ENCODE results near the gene TRAPPC2B.

The TRAPPC2B gene

DNA sequence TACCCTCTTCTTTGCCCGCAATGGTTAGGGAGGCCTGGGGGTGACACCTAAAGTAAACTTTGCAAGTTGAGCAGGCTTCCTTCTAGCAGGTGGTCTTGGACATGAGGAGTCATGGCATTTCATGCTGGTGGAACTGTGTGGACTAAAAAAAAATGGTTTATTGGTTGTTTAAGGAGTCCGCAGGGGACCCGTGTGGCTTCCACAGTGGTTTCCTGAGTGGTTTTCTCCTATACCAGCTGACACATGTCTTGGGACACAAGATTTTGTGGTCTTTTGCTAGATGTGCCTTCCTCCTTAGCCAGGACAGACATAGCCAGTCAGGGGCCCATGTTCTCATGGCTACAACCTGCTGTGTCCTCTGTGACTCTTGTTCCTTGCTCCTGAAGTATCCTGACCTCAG is 41.6 kb upstream of the TRAPPC2B start:
- in situ Hi-C loops (cut with MboI; ENCODE audit: low sequenced_read_pairs, unreplicated experiment), result no loop called here
- TF ChIP-seq, protein P1, sequence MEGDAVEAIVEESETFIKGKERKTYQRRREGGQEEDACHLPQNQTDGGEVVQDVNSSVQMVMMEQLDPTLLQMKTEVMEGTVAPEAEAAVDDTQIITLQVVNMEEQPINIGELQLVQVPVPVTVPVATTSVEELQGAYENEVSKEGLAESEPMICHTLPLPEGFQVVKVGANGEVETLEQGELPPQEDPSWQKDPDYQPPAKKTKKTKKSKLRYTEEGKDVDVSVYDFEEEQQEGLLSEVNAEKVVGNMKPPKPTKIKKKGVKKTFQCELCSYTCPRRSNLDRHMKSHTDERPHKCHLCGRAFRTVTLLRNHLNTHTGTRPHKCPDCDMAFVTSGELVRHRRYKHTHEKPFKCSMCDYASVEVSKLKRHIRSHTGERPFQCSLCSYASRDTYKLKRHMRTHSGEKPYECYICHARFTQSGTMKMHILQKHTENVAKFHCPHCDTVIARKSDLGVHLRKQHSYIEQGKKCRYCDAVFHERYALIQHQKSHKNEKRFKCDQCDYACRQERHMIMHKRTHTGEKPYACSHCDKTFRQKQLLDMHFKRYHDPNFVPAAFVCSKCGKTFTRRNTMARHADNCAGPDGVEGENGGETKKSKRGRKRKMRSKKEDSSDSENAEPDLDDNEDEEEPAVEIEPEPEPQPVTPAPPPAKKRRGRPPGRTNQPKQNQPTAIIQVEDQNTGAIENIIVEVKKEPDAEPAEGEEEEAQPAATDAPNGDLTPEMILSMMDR (IDR thresholded peaks at IDR 0.05; ENCODE audit: borderline replicate concordance, control extremely low read depth, extremely low read depth, insufficient read depth, missing control alignments), result no peak
- no peak for DNase-seq (ENCODE audit: low spot score)

DNA sequence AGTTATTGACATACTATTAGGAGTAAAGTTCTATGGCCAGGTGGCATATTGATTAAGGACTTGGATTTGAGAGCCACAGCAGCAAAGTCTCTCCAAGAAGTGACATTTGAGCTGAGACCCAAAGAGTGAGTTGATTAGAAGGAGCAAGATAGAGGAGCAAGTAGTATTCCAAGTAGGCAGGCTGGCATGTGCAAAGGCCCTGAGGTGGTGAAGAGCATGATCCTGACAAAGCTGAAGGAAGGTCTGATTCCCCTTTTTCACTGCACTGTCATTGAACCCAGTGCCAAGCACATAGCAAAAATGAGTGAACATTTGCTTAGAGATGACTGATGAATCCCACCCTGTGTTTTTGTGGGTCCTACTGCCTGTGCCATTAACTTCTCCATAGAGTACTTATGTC is 38.4 kb upstream of the TRAPPC2B start:
- TF ChIP-seq, protein P1 (IDR thresholded peaks at IDR 0.05; ENCODE audit: borderline replicate concordance, control extremely low read depth, extremely low read depth, insufficient read depth, missing control alignments), result no peak
- no peak for DNase-seq (ENCODE audit: low spot score)
- in situ Hi-C loops (cut with MboI; ENCODE audit: low sequenced_read_pairs, unreplicated experiment), result no loop called here

GRCh38 chr19:57327993-57328392 is 35.4 kb upstream of the TRAPPC2B start:
- in situ Hi-C loops (cut with MboI; ENCODE audit: low sequenced_read_pairs, unreplicated experiment), result no loop called here
- TF ChIP-seq, protein P1 (IDR thresholded peaks at IDR 0.05; ENCODE audit: borderline replicate concordance, control extremely low read depth, extremely low read depth, insufficient read depth, missing control alignments), result no peak
- no peak for DNase-seq (ENCODE audit: low spot score)

DNA sequence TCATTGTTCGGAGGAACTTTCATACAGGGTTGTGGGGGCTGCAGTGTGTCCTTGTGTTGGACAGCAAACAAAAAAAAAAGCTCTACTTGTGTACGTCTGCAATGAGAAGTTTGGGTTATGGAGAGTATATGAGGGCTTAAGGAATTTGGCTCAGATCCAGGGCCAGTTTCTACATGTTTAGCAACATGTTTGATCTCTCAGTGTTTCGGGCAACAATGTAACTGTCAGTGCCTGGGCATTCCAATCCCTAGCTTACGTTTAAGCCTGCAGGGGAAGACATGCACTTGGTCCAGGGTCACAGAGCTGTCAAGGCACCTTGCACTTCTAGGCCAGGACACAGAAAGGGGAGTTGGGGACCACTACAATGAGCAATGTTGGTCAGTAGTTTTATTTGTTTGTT is 29.2 kb upstream of the TRAPPC2B start:
- in situ Hi-C loops (cut with MboI; ENCODE audit: low sequenced_read_pairs, unreplicated experiment), result no loop called here
- TF ChIP-seq, protein P1 (IDR thresholded peaks at IDR 0.05; ENCODE audit: borderline replicate concordance, control extremely low read depth, extremely low read depth, insufficient read depth, missing control alignments), result no peak
- DNase-seq (ENCODE audit: low spot score), result no peak

DNA sequence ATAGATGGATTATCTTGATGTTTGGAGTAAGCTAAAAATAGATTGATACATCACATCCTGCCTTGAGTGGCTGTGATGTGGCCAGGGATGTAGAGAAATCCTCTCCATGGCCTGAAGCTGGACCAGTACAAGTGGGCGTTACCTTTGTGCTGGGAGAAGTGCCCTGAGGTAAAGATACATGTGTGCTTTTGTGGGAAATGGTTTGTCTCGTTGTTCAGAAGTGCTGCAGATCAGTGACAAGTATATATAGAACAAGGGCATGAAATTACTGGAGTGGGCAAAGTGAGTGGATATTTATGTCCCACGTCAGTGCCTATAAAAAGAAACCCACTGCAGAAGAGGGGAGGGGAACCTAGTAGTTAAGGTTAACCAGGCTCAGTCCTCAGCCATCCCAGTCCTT is 24.5 kb upstream of the TRAPPC2B start:
- TF ChIP-seq, protein P1 (IDR thresholded peaks at IDR 0.05; ENCODE audit: borderline replicate concordance, control extremely low read depth, extremely low read depth, insufficient read depth, missing control alignments), result no peak

GRCh38 chr19:57342582-57342981 is 20.8 kb upstream of the TRAPPC2B start:
- in situ Hi-C loops (cut with MboI; ENCODE audit: low sequenced_read_pairs, unreplicated experiment), result no loop called here
- DNase-seq (ENCODE audit: low spot score), result no peak
- TF ChIP-seq, protein P1 (IDR thresholded peaks at IDR 0.05; ENCODE audit: borderline replicate concordance, control extremely low read depth, extremely low read depth, insufficient read depth, missing control alignments), result no peak

More for the DNA sequence above, 24.5 kb upstream of the TRAPPC2B start:
- DNase-seq (ENCODE audit: low spot score), result no peak
- in situ Hi-C loops (cut with MboI; ENCODE audit: low sequenced_read_pairs, unreplicated experiment), result no loop called here

DNA sequence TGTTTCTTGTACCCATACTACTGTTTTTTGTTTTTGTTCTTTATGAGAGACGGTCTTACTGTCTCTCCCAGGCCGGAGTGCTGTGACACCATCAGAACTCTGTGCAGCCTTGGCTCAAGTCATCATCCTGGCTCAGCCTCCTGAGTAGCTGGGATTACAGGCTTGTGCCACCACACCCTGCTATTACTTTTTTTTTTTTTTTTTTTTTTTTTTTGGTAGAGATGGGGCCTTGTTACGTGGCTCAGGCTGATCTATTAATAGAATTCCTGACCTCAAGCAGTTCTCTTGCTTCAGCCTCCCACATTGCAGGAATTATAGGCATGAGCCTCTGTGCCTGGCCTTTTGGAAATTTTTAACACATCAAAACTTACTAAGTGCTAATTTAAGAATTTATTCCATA is 15.2 kb upstream of the TRAPPC2B start:
- TF ChIP-seq, protein P1 (IDR thresholded peaks at IDR 0.05; ENCODE audit: borderline replicate concordance, control extremely low read depth, extremely low read depth, insufficient read depth, missing control alignments), result no peak
- in situ Hi-C loops (cut with MboI; ENCODE audit: low sequenced_read_pairs, unreplicated experiment), result no loop called here
- no peak for DNase-seq (ENCODE audit: low spot score)

Measured in GM13976 (cell line).